ENCODE data around the gene SPAAR.

Gene SPAAR

GRCh38 chr9:35944841-35945240 is 35.6 kb downstream of the SPAAR start:
- CTCF ChIA-PET, result interaction anchor here (0.6 to 1.3 kb wide), 8 partner anchors 10 to 276 kb away, joined by 3 to 7 read pairs (median 4); no protein-coding TSS in a partner anchor
- POLR2A ChIA-PET (ENCODE audit: low non-redundant PET), result no interaction called here
- H3K27ac ChIP-seq, result peak overlapping the region; percentile 20; the same call in 1 of the 2 replicates
- TF ChIP-seq, protein P1, sequence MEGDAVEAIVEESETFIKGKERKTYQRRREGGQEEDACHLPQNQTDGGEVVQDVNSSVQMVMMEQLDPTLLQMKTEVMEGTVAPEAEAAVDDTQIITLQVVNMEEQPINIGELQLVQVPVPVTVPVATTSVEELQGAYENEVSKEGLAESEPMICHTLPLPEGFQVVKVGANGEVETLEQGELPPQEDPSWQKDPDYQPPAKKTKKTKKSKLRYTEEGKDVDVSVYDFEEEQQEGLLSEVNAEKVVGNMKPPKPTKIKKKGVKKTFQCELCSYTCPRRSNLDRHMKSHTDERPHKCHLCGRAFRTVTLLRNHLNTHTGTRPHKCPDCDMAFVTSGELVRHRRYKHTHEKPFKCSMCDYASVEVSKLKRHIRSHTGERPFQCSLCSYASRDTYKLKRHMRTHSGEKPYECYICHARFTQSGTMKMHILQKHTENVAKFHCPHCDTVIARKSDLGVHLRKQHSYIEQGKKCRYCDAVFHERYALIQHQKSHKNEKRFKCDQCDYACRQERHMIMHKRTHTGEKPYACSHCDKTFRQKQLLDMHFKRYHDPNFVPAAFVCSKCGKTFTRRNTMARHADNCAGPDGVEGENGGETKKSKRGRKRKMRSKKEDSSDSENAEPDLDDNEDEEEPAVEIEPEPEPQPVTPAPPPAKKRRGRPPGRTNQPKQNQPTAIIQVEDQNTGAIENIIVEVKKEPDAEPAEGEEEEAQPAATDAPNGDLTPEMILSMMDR (conservative IDR thresholded peaks at IDR 0.05; ENCODE audit: low read depth), result no peak
- no peak for DNase-seq (ENCODE audit: low spot score)

DNA sequence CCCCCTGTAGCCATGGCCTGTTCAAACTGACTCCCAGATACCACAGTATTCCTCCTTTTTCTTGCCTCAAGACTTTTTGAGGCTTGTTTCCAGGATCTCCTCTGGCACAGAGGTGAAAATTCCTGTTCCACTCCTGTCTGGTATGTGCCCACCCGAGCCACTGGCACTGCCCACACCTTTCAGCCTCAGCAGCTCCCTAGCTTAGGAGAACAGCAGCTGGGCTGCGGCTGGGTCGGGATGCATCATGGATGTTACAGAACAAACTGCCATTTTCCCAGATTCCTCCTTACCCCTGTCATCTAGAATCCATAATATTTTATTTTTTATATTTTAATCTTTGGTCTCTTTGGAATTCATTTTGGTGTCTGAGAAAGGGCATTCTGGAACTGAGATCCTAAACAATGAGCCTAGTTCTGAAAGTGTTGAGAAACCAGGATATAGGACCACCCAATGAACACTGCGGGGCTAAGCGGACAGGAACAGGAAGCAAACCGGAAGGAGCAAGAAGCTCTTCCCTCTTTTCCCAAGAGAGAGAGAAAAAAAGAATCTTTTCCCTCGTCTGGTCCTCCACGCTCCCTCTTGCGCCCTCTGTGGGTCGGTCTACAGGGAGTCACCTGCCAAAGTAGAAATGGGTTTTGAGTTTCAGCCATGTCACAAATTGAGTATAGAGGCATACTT is 36.2 kb downstream of the SPAAR start:
- ChIA-PET CTCF (interaction anchor here (0.6 to 1.4 kb wide), 19 partner anchors 10 to 388 kb away, joined by 3 to 7 read pairs (median 3); partner anchors contain the start of genes GLIPR2 and HRCT1), POLR2A (ENCODE audit: low non-redundant PET) (no interaction called here)
- DNase-seq (ENCODE audit: low spot score), result peak; percentile 73
- TF ChIP-seq, protein P1 (conservative IDR thresholded peaks at IDR 0.05; ENCODE audit: low read depth), result peak; percentile 90
- H3K27ac ChIP-seq, result peak overlapping the region; percentile 20; the same call in 1 of the 2 replicates

DNA sequence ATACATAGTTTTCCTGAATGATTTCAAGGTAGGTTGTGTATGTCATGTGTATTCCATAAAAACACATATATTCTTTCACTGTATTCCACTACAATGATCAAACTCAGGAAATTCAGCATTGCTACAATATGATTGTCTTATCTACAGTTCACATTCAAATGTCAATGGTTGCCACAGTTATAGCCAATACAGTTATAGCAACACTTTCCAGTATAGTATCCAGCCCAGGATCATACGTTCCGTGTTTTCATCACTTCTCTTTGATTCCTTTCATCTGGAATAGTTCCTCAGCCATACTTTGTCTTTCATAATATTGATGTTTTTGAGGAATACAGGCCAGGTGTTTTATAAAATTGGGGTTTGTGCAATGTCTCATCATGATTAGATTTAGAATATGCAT is 39.2 kb downstream of the SPAAR start:
- H3K27ac ChIP-seq, result no peak overlapping the region
- no peak for DNase-seq (ENCODE audit: low spot score)
- TF ChIP-seq, protein P1 (conservative IDR thresholded peaks at IDR 0.05; ENCODE audit: low read depth), result no peak
- CTCF ChIA-PET, result interaction anchor here (0.6 kb wide), 1 partner anchor 38 kb away, joined by 3 read pairs; no protein-coding TSS in a partner anchor
- POLR2A ChIA-PET (ENCODE audit: low non-redundant PET), result no interaction called here

GRCh38 chr9:35948901-35949318 is 39.6 kb downstream of the SPAAR start:
- ChIA-PET CTCF (interaction anchor here (0.6 kb wide), 1 partner anchor 37 kb away, joined by 3 read pairs; no protein-coding TSS in a partner anchor), POLR2A (ENCODE audit: low non-redundant PET) (no interaction called here)
- no peak overlapping the region for H3K27ac ChIP-seq
- TF ChIP-seq, protein P1 (conservative IDR thresholded peaks at IDR 0.05; ENCODE audit: low read depth), result no peak
- DNase-seq (ENCODE audit: low spot score), result no peak

- no peak overlapping the region; the same call in 1 of the 2 replicates for H3K27ac ChIP-seq
- ChIA-PET POLR2A (ENCODE audit: low non-redundant PET) (no interaction called here), CTCF (interaction anchor here (0.6 kb wide), 2 partner anchors 17 to 1914 kb away, joined by 3 to 7 read pairs; no protein-coding TSS in a partner anchor)
- DNase-seq (ENCODE audit: low spot score), result peak; percentile 20
- TF ChIP-seq, protein P1 (conservative IDR thresholded peaks at IDR 0.05; ENCODE audit: low read depth), result no peak
Measured at GRCh38 chr9:35951736-35952135, 42.4 kb downstream of the SPAAR start.

DNA sequence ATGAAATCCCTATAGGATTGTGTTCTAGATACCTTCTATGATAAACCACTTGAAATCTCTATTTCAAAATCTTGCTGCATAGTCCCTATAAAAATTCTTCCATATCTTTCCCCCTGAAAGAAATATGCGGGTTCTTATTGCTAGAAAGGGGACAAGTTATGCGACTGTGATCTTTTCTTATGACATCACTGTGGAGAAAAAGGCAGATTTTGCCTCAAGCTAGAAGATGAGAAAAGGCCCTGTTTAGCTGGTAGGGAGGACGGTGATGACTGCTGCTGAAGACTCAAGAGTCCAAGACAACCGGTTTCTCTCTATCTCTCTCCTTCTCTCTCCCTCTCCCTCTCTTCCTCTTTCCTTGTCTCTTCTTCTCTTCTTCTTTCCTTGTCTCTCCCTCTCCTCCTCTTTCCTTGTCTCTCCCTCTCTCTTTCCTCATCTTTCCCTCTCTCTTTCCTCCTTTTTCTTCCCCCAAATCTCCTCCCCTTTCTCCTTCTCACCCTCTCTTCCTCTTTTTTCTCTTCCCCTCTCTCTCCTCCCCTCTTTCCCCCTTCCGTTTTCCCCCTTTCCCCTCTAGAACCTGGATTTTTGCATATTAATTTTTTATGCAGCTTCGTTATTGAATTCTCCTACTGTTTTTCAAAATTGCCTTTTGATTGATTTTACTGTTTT is 43.4 kb downstream of the SPAAR start:
- no peak for DNase-seq (ENCODE audit: low spot score)
- CTCF ChIA-PET, result interaction anchor here (0.6 kb wide), 1 partner anchor 46 kb away, joined by 3 read pairs; no protein-coding TSS in a partner anchor
- TF ChIP-seq, protein P1 (conservative IDR thresholded peaks at IDR 0.05; ENCODE audit: low read depth), result no peak
- no peak overlapping the region for H3K27ac ChIP-seq
- POLR2A ChIA-PET (ENCODE audit: low non-redundant PET), result no interaction called here

Measured in RWPE1 (cell line).